Fibroblast of skin of left quadriceps (primary cell): ENCODE data around the gene CCDC92.

Experiments
- DNase-seq, 2 experiments: peaks; one replicate each; pipeline ENCODE4 v3.0.0-alpha.2; 2013; ENCODE audit warnings: low read depth in 2 of 2

CCDC92 gene

DNA sequence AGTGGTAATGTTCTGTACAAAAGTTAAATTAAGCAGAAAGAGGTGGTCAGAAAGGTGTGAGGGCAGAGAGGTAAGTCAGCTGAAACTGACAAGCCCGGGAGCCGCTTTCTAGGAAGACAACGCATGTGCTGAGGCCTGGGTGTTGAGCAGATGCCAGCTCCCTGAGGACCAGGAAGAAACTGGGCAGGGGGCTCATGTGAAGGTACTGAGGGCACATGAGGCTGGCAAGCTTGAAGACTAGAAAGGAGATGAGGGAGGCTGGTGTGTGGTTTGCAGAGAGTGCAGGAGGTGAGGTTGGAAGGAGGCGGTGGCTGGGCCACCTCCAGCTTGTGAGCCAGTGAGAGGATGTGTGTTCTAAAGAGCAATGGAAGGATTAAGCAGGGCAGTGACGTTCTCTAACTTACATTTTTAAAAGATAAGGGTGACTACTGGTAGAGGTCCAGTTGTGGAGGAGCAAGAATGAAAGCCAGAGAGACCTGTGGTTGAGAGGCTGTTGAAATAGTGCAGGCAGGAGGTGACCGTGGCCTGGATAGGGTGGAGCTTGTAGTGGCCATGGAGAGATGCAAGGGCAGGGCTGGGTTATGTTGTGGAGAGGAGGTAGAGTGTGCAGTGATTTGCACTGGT is 29.5 kb upstream of the CCDC92 start:
- DNase-seq = no peak

DNA sequence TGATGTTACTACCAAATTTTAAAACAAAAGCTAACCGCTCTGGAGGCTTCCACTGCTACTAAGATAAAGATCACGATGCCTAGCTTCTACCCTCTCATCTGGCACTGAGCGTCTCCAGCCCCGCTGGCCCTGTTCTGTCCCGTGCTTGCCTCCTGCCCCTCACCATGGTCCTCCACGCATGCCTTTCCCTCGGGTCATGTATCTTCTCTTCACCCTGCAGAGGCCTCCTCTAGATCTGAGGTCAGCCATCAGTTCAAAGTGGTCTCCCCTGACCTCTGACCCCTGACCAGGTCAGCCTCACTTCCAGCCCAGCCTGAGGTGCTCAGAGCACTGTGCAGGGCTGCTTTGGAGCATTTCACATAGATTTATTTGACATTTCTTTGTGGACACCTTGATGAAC is 28.7 kb upstream of the CCDC92 start:
- no peak for DNase-seq

DNA sequence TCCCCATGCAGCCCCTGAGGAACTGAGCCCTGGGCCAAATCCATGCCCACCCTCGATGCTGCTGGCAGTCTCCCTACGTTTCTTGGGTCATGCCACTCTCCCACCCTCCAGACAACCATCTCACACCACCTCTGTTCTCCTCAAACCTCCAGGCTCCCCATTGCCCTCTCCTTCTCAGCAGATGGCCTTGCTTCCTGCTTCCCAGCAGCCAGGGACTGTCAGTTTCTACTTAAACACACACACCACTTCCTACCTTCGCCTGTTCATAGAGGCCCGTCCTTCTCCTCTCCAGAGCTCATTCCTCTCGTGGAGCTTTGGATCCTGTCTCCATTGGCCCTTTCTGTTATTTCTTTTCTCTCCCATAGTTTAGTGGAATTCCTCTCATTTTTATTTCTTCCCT is 27.5 kb upstream of the CCDC92 start:
- DNase-seq = no peak

DNA sequence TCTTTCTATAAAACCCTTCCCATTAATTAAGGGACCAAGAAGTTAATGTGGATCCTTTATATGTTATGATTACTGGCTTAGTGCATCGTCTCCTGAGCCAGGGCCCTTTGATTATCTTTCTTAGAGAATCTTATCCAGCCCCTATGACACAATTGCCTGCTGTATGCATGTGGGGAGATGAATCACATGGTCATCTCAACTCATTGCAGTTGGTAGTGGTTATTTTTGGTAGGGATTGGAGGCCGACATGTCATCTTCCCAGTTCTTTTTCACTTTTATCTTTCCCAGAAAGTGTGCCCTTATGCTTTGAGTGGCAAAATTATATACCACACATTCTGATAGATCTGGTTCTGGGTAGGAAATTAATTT is 26.3 kb upstream of the CCDC92 start:
- no peak for DNase-seq

DNA sequence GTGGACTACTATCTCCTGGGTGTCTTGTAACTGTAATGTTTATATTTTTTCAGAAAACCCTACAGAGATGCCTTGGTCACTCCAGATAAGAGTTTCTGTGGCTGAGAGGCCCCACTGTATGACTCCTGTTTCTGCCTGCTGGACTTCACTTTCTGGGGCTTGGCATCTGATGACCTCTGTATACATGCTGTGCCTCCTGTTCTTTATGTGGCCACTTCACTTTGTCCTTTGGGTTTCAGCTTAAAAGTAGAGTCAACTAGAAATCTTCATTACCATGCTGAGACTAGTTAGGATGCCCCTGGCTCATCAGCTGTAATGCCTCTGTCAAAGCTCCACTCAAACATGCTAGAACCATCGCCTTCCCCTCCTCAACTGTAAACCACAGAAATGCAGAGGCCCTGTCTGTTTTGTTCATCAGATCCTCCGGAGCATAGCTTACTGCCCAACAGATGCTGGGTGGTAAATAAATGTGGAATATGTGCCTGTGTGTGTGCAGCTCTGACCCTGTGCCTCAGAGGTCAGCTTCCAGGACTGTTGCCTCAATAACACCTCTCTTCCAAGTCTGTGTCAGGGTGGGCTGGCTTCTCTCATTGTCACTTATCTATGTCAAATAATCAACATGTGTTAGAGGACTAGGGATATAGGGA is 25.8 kb upstream of the CCDC92 start:
- DNase-seq = no peak

DNA sequence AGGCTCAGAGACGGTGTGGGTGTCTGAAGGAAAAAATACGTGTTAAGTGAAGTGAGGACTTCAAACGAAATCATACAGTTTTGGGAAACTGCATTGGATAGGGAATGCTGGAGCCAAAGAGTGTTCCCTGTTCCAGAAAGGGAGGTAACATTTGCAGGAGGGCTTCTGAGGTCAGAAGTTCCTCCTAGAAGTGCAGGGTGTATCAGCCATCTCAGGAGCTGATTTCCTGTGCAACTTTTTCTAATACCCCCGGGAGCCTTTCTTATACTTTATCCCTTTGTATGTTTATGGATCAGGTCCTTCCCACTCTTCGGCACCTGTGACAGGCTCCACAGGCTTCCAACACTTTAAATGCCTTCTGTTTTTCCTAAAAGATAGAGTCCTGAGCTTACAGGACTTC is 25.3 kb upstream of the CCDC92 start:
- no peak for DNase-seq

DNA sequence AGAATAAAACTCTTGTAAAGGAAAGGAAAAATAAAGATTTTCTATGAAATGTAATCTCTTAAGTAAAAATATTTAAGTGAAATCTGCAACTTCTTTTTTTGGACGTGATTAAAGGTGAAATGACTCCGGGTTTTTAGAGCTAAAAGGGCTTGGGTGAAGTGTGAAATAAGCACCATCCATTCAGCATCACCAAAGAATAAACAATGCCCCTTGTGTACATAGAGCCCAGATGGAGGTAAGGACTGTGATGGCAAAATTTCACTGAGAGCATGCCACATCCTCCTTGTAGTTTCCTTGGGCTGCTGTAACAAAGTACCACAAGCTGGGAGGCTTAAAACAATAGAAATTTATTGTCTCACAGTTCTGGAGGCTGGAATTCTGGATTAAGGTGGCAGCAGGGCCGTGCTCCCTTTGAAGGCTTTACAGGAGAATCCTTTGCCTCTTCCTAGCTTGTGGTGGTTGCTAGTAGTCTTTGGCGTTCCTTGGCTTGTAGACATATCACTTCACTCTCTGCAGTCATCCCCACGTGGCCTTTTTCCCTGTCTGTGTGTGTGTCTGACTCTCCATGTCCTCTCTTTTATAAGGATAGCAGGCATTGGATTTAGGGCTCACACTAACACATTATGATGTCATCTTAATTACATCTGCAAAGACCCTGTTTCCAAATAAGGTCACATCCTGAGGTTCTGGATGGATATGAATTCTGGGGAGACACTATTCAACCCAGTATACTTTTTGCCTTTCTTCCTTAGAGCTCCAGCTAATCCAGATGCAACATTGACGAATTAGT is 24.6 kb upstream of the CCDC92 start:
- DNase-seq = no peak

DNA sequence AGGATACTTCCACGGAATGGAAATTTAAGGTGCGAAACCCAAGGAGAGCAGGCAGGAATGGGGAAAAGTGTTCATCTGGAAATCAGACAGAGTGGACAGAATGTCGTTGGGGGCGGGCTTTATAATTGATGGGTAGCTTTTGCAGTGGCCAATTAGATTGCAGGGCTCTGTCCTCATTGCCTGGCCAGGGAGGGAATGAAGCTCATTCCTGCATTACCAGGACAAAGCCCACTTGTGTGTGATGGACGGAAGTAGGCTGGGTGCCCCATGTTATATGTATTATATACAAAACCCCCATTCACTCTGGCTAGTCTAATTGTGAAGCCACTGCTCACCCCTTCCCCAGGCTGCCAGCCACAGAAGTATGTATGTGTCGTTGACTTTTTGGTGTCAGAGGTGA is 23.9 kb upstream of the CCDC92 start:
- no peak for DNase-seq

DNA sequence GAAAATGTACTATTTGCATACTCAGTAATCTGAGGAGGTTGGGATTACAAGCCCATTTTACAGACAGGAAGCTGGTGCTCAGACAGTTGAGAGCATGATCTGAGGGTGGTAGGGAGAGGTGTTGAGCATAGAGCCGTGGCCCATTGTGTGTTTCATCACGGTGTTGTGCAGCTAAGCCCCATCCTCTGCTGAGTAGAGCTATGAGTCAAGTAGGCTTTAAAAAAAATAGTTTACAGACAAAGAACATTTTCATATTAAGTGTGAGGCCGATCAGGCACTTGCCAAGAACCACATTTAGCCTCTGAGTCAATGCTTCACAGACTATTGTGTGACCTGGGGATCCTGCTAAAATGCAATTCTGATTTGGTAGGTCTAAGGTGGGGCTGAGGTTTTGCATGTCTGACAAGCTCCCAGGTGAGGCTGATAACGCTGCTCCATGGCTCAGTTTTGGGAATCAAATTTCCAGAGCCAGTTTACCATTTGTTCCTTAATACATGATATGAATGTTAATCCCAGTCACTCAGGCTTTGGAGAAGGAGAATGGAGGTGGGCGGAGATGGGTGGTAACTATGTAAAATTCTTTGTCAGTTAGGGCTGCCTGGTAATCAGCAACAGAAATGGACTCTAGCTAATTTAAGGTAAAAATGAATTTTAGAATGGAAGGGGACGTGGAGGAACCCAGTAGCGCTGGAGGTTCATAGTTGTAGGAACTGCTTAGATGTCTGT is 22.6 kb upstream of the CCDC92 start:
- DNase-seq = peak in 1 of 2 experiments; percentile 20

DNA sequence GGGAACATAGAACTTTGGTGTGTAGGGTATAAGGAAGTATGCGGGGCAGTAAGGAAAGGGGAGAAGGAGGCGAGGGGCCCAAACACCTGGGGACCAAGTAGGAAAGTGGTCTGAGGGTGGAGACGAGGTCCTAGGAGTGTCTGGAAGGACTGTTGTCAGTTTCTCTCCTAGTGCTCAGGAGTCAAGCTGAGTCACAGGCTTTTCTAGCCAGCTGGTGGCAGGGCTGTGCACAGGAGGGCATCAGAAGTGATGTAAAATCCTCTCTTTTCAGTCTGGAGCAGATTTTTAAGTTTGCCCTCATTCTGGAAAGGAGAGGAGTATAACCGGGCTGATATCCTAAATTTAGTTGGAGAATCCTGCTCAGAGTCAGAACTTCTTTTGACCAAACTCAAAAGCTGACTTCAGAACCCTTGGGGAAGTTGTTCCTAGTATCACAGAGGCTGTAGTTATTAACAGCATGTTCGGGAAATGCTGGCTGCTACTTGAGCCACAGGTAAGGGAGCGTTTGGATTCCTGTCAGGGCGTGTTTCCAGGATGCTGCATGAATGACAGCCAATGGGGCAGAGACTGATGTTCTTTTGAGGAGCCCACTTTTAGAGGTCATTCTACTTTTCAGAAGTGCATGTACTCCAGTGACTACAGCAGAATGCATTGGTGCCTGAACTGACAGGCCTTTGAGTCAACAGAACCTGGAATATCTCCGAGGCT is 19.6 kb upstream of the CCDC92 start:
- no peak for DNase-seq

DNA sequence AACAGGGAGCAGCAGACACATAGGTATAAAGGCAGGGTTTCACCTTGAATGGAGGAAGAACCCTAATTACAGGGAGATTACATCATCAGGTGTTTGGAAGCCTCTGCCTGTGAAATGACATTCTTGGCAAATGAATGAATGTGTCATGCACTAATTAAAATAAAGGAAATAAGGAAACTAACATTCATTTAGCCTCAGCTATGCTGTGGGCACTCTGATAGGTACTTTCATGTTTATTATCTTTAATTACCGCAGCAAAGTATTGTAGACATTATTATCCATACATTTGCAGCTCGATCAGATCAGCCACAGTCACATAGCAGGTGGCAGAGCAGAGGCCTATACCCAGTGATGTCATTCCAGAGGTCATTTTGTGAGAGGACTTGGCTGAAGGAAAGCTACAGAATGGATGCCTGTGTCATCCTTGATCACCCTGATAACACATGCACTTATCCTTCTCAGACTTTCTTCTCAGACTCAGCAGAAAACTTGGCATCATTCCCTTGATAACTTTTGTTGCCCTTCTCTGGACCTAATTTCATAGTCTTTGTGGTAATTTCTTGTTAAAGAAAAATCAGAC is 18.8 kb upstream of the CCDC92 start:
- DNase-seq = no peak

DNA sequence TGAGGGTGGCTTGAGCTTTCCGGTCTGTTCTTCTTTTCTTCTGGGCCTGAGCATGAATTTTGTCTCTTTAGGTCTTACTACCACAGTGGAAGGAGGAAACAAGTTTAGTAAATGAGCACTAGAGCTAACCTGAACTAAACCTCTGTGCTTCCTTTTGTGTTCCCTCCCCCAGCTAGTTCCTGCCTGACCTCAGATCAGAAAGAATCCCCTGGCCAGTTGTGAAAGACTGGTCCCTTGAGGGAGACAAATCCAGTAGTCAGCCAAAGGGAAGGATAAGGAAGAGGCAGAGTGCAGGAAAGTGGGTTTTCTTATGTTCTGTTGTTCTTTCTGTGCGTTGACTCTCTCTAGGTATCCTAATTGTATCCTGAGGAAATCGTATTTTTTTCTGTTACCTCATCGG is 17.9 kb upstream of the CCDC92 start:
- peak in 1 of 2 experiments; percentile 48 for DNase-seq

DNA sequence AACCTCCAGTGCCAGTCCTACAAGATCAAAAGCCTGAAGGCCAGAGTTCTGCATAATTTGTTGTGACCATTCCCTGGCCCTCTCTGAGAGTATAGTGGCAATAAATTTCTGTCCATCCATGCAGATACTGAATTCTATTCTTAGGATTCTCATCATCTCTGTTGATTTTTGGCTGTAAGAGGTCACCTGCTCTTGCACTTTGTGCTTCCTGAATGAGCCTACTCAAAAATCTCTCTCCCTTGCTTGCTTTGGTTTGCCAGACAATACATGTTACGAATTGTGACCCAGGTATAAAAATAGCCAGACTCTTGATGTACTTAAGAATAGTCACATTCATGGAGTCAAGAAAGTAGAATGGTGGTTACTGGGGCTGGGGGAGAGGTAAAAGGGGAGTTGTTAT is 17.1 kb upstream of the CCDC92 start:
- DNase-seq = no peak

DNA sequence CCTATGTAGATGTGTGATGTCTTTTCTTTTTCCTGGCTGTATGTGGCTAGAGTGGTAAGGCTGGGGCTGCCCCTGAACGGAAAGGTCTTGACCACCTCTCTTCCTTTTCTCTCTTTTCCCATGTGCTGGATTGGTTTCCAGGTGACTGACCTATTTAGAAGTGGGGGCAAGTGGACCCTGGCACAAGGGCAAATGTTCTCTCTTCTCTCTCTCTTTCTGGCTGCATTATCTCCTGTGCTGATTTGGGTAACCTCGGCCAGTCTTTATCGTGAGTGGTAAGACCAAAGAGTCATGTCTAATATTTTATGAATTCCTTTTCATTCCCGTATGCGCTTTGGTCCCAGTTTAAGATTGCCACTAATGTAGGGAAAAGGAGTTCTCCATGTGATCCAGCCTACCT is 16.5 kb upstream of the CCDC92 start:
- no peak for DNase-seq

DNA sequence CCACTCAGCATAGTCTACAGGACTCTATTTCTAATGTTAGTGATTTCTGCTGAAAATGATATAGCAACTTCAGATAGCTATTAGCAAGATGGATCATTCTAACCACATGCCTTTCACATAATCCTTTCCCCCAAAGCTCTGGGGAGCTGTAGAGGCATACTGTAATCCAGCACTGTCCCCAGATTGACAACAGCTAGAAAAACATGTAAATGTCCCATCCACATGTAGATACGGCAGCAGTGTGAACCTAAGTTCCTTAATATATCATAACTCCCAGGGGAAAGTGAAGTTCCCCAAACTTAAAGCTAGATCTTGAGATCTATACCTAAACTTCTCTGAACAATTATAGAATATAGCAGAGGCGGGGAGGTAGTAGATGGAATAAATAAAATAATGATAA is 14.4 kb upstream of the CCDC92 start:
- no peak for DNase-seq

DNA sequence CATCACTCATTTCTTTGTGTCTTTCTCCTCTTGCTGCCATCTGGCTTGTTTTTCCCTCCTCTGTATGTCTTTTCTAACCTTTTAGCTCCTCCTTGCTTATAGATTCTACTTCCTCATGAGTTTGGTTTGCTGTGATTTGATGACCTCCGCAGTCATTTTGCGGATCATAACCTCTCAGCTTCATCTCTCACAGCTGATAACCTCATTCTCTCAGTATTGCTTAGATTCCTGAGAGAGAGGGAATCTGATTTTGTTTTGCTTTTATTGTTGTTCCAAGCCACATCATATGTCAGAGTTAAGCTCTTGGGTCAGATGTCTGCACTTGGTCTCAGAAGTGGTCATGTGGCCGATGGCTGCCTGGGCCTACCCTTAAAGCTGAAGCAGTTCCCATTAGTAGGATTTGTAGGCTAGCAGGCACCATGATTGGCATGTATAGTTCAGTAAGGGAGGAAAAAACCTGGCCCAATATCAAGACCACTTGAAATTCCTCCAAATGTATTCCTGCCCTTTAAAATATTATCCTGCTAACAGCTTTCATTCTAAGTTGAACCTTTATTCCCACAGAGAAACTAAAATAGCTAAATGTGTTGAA is 13.8 kb upstream of the CCDC92 start:
- DNase-seq = no peak

DNA sequence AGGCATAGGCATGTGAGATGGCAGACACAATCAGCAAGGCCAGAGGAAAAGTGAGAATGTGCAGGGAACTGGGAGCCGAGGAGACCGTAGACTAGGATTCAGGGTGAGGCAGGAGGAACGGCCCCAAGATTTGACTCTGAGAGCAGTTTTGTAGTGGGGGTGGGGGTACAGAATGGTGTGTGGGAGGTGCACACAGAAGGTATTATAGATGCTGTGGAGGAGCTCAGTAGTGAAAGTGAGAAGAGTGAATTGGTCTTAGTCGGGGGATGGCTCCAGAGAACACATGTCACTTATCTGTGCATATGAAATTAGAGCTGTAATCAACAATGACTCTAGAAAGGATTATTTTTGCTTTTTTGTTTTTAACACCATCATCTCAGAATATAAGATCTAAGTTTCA is 12.3 kb upstream of the CCDC92 start:
- DNase-seq = no peak

DNA sequence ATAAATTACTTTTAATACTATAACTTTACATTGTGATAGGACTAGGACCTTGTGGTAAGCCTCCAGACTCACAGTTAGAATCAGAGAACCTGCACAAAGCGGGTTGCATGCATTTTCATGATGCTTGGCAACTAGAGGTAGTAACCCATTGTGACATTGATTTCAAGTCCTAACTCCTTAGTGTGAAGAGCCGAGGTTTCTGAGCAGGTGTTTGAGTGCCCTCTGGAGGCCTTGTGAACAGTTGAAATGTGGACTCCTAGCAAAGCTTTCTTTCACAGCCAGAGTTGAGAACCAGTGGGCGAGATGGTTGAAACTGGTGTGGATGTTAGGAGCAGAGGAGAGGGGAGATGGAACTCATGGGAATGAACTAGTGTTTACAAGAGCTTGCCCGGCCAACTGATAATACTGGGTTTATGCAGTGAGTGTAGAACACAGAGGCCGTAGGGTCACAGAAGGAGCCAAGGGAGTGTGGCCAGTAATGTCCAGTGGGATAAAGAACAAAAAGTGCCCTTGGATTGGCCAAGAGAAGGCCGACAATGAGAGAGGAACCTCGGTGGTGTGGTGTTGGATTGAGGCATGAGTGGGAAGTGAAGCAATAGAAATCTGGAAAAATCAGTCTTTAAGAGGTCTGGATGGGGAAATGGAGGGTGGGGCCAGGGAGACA is 11.3 kb upstream of the CCDC92 start:
- peak in 1 of 2 experiments; percentile 50 for DNase-seq

DNA sequence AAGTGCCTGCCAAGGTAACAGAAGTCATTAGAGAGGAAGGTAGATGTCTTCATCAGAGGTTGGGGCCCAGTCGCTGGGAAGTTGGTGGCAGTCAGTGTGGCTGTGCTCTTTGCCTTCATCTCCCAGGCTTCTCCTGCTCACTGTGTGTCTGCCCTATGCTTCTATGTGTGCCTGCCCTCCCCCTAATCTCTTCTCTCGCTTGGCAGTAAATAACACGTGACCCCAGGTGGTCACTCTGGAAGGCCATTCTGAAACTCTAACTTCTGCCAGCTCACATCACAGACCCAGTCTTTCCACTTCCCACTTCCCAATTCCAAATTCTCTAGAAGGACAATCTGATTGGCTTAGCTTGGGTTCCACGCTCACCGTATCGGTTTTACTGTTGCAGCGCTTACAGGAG is 9.6 kb upstream of the CCDC92 start:
- DNase-seq = no peak

DNA sequence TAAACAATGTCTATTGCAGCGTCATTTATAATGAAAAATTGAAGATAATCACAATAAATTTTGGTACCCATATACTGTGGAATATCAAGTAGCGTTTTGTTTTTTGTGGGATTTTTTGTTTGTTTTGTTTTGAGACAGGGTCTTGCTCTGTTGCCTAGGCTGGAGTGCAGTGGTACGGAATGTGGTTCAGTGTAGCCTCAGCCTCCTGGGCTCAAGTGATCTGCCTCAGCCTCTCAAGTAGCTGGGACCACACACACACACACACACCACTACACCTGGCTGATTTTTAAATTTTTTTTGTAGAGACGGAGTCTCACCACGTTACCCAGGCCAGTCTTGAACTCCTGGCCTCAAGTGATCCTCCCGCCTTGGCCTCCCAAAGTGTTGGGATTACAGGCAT is 6.9 kb upstream of the CCDC92 start:
- DNase-seq = no peak
